GM20000 (cell line): Measurements from ENCODE around the gene RNU7-1.
A peak's percentile ranks its signal among the peaks of the same experiment; 100 is the strongest.

ENCODE experiments used
- DNase-seq: peaks from one replicate; pipeline ENCODE4 v3.0.0; 2012; ENCODE audit warnings: low spot score
- TF ChIP-seq, protein P1 (sequence below): IDR thresholded peaks from 2 replicates; pipeline ENCODE4 v1.5.1; 2012; ENCODE audit warnings: mild to moderate bottlenecking, control low read depth; ENCODE audit errors: extremely low read depth, missing control alignments

The RNU7-1 gene

DNA sequence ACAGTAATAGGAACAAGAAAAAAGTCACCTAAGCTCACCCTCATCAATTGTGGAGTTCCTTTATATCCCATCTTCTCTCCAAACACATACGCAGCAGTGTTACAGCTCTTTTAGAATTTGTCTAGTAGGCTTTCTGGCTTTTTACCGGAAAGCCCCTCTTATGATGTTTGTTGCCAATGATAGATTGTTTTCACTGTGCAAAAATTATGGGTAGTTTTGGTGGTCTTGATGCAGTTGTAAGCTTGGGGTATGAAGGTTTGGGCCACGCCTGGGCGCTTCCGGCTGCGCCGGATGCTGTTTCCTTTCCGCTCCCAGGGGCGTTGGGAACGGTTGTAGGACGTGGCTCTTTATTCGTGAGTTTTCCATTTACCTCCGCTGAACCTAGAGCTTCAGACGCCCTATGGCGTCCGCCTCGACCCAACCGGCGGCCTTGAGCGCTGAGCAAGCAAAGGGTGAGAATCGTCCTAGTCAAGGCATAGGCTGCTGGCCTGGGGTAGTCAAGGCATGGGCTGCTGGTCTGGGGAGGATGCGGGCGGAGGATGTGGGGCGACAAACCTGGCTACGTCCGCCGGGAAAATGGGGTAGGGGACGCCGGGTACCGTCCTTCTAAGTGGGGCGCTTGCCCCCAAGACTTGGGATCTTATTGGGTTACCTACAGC, at the start of gene RNU7-1, which contains the start of gene C12orf57:
Gene RNU7-1 (plus strand): TSS at position 95 of the 659 bp plus-strand sequence.
Gene C12orf57 (plus strand): TSS at position 301 of the 659 bp plus-strand sequence. CDS start 100 bp downstream, at position 401.
- TF ChIP-seq, protein P1, sequence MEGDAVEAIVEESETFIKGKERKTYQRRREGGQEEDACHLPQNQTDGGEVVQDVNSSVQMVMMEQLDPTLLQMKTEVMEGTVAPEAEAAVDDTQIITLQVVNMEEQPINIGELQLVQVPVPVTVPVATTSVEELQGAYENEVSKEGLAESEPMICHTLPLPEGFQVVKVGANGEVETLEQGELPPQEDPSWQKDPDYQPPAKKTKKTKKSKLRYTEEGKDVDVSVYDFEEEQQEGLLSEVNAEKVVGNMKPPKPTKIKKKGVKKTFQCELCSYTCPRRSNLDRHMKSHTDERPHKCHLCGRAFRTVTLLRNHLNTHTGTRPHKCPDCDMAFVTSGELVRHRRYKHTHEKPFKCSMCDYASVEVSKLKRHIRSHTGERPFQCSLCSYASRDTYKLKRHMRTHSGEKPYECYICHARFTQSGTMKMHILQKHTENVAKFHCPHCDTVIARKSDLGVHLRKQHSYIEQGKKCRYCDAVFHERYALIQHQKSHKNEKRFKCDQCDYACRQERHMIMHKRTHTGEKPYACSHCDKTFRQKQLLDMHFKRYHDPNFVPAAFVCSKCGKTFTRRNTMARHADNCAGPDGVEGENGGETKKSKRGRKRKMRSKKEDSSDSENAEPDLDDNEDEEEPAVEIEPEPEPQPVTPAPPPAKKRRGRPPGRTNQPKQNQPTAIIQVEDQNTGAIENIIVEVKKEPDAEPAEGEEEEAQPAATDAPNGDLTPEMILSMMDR: no peak

DNA sequence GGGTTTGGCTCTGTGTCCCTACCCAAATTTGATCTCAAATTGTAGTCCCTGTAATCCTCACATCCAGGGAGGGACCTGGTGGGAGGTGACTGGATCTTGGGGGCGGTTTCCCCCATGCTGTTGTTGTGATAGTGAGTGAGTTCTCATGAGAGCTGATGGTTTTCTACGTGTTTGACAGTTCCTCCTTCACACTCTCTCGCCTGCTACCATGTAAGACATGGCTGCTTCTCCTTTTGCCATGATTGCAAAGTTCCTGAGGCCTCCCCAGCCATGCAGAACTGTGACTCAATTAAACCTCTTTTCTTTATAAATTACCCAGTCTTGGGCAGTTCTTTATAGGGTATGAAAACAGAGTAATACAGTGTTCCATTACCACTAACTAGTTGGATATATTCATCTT, 49.3 kb upstream of the RNU7-1 start:
- DNase-seq: no peak
- TF ChIP-seq, protein P1: no peak

More for the DNA sequence above, at the start of gene RNU7-1, which contains the start of gene C12orf57:
- peak; percentile 73 for DNase-seq

DNA sequence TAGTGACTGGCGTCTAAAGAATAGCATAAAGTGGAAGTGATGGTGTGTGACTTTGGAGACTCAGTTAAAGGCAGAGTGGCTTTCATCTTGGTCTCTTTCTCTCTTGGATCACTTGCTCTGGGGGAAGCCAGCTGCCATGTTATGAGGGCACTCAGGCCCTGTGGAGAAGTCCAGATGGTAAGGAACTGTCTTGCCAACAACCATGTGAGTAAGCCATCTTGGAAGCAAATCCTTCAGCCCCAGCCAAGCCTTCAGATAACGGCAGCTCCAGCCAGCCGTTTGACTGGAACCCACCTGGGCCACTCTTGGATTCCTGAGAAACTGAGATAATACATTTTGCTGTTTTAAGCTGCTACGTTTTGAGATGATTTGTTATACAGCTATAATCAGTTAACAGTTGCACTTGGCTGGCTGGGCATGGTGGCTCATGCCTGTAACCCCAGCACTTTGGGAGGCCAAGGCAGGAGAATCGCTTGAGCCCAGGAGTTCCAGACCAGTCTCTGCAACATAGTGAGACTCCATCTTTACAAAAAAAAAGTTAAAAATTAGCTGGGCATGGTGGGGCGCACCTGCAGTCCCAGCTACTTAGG, 46.7 kb upstream of the RNU7-1 start:
- DNase-seq: no peak
- TF ChIP-seq, protein P1: no peak

DNA sequence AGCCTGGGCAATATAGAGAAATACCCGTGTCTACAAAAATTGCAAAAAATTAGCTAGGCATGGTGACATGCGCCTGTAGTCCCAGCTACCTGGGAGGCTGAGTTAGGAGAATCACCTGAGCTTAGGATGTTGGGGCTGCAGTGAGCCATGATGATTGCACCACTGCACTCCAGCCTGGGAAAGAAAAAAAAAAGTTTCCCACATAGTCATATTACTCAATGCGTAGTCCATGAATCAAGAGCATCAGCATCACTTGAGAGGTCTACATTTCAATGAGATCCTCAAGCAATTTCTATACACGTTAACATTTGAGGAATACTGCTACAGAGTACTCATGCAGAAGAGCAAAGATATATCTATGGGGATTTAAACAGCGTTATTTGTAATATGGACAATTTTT, 44.2 kb upstream of the RNU7-1 start:
- DNase-seq: no peak
- TF ChIP-seq, protein P1: no peak

DNA sequence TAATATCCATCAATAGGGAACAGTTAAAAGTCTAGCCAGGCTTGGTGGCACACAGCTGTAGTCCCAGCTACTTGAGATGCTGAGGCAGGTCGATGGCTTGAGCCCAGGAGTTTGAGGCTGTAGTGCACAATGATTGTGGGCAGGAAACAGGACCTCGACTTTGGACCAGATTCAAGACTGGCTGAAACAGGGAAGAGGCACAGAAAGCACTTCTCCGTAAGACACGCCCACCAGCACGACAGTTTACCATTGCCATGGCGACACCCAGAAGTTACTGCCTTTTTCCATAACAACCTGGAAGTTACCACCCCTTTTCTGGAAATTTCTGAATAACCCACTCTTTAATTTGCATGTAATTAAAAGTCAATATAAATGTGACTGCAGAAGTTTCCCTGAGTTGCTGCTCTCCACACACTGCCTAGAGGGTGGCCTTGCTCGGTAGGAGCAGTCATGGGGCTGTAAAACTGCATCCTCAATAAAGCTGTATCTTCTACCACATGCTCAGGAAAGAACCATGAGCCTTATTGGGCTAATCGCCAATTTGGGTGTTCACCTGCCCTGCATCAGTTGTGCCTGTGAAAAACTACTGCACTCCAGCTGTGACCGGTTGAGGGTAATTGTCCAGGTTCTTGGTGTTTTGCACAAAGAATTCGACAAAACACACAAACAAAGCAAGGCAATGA, 43.6 kb upstream of the RNU7-1 start:
- DNase-seq: no peak
- TF ChIP-seq, protein P1: no peak

DNA sequence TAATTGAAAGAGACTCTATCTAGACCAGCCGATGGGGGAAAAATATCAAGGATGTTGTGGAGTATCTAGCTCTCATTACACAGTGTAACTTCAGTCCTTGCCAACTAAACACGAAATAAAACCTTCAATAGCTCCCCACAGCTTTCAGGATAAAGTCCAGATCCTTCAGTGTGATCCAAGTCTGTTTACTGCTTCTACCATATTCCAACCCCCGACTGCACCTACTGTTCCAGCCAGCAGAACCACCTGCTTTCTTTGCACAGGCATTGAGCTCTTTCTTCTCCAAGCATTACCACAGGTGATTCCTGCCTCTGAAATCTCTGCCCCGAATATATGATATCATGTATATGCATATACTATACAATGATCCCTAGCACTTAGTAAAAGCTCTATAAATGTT, 41.2 kb upstream of the RNU7-1 start:
- TF ChIP-seq, protein P1: no peak
- DNase-seq: no peak

DNA sequence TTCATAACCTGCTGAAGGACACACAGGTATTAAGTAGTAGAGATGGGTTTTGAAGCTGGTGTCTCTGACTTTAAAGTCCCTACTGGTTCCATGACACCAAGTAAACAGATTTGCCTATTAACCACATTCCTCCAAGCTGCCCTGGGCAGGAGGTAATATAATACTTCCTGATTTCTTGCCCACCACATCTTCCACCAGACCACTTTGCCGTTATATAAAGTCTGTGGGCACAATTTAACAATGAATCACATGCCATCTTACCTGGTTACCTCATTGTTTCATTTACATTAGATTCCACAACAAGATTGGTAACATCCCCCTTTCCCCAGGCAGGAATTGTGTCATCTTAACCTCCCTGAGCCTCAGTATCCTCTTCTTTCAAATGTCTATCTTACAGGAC, 39.9 kb upstream of the RNU7-1 start:
- DNase-seq: no peak
- TF ChIP-seq, protein P1: no peak
